H1 (cell line): ENCODE results near the gene HPN. TPM values are rescaled to one million over a fixed set of nuclear protein-coding genes. Genes with fewer than 3 reads are reported as not detected.

ENCODE experiments used
- CBX8 ChIP-seq: fragments of 300-800, 300-1000 bp; sonication (generic); IDR thresholded peaks from 2 replicates; pipeline ENCODE4 v1.7.1; 2016; ENCODE audit warnings: low read depth, low read length, borderline replicate concordance
- CHD1 ChIP-seq: IDR thresholded peaks from 2 replicates; pipeline ENCODE4 v1.6.1; 2012; ENCODE audit warnings: low read depth, low read length, improper control_type of control experiment
- CHD7 ChIP-seq: fragments of 300-600 bp; sonication (generic); IDR thresholded peaks from 2 replicates; pipeline ENCODE4 v1.7.1; 2012; ENCODE audit warnings: low read length, moderate library complexity, mild to moderate bottlenecking, inconsistent platforms; ENCODE audit not compliant: insufficient replicate concordance
- CTCF ChIP-seq, 3 experiments: IDR thresholded peaks; 1 replicate in 2 of 3; 2 replicates in 1 of 3; pipeline versions ENCODE4 v1.5.1 to v1.6.1; 2011; ENCODE audit warnings: low read length in 3 of 3, mild to moderate bottlenecking in 3 of 3, inconsistent platforms in 2 of 3, low read depth in 1 of 3, moderate library complexity in 1 of 3; ENCODE audit not compliant: insufficient read depth in 1 of 3; ENCODE audit errors: control extremely low read depth in 1 of 3
- KDM1A ChIP-seq: fragments of 200-600, 300-600 bp; sonication (generic); IDR thresholded peaks from 2 replicates; pipeline ENCODE4 v1.7.1; 2016; ENCODE audit warnings: mild to moderate bottlenecking, low read length, borderline replicate concordance
- NANOG ChIP-seq: IDR thresholded peaks from 2 replicates; pipeline ENCODE4 v1.6.1; 2011; ENCODE audit warnings: low read length, low read depth, mild to moderate bottlenecking, inconsistent platforms; ENCODE audit not compliant: insufficient read depth, poor library complexity, severe bottlenecking
- TAF1 ChIP-seq: IDR thresholded peaks from 2 replicates; pipeline ENCODE4 v1.6.1; 2011; ENCODE audit warnings: mild to moderate bottlenecking, low read depth, low read length
- TAF7 ChIP-seq: optimal IDR thresholded peaks from 2 replicates; pipeline ENCODE3; 2011; ENCODE audit warnings: low read depth, mild to moderate bottlenecking, inconsistent platforms, low read length, moderate library complexity, borderline replicate concordance
- TCF12 ChIP-seq: IDR thresholded peaks from 2 replicates; pipeline ENCODE4 v1.6.1; 2011; ENCODE audit warnings: low read depth, mild to moderate bottlenecking, low read length
- polyA plus RNA-seq, 7 experiments: library from polyadenylated mRNA; depleted of rRNA in 3 of 7; stranded (reverse) in 5 of 7; unstranded in 2 of 7; fragments of >200 nt in 5 of 7; fragments of 200-250 nt in 2 of 7; gene quantifications; 1 replicate in 5 of 7; 2 replicates in 1 of 7; 4 replicates in 1 of 7; pipeline versions ENCODE4 v1.2.1 to v1.2.3, GENCODE V29; 2011 to 2013; ENCODE audit warnings: missing spikeins in 2 of 7, mixed read lengths in 2 of 7
- total RNA-seq: library from RNA; stranded (reverse); fragmentation: NEBNext Ultra II Directional; extraction: Animal tissue kit (Norgen Biotek cat#: 25700); gene quantifications from 2 replicates; pipeline ENCODE4 v1.2.1, GENCODE V29; 2021

The HPN gene
- total and polyA plus RNA-seq, 2 of the 8 experiments (the other 6 are each of a cell fraction or from before 2014, with no cell fraction given) = 14.7 to 33.7 TPM

GRCh38 chr19:35018379-35018778, 23.1 kb upstream of the HPN start (continued):
- TF ChIP-seq CHD7 = no peak
- no peak for TF ChIP-seq KDM1A
- no peak for TF ChIP-seq TCF12
- TF ChIP-seq CHD1 = no peak
- no peak for TF ChIP-seq CTCF (IDR thresholded peaks at IDR 0.05; ENCODE audit: control extremely low read depth in 1 of 3, insufficient read depth in 1 of 3, low read depth in 1 of 3, low read length in 3 of 3)
- no peak for TF ChIP-seq CBX8
- TF ChIP-seq TAF1 = no peak
- no peak for TF ChIP-seq TAF7
- TF ChIP-seq NANOG = no peak
